Right lobe of liver (tissue), 6 donors: ENCODE data around the gene APAF1. TPM values are rescaled to one million over a fixed set of nuclear protein-coding genes. Genes with fewer than 3 reads are reported as not detected.
A peak's percentile ranks its signal among the peaks of the same experiment; 100 is the strongest.

ENCODE experiments used
- ATAC-seq, 4 donors: fragments of 200-7000 bp; cut with Tn5 transposase; one replicate each; pipeline ENCODE4 v1.9.1; 2020; ENCODE audit warnings: mild to moderate bottlenecking in 4 of 4, moderate library complexity in 4 of 4
- DNase-seq, 3 donors: peaks; one replicate each; pipeline ENCODE4 v3.0.0-alpha.2; 2020
- H3K27ac ChIP-seq, 3 donors: fragments of 200-600 bp; one replicate each; pipeline ENCODE4 v1.8.0; 2022
- H3K27me3 ChIP-seq, 2 donors: fragments of 200-600 bp; one replicate each; pipeline ENCODE4 v1.8.0; 2022
- H3K36me3 ChIP-seq, 4 donors: fragments of 200-600 bp; sonication (generic) in 1 of 4; one replicate each; pipeline versions ENCODE4 v1.5.1 to v1.8.0; 2017 to 2022; ENCODE audit warnings: control low read depth in 1 of 4
- H3K4me1 ChIP-seq, 4 donors: fragments of 200-600 bp; sonication (generic) in 1 of 4; one replicate each; pipeline versions ENCODE4 v1.5.1 to v1.8.0; 2017 to 2022; ENCODE audit warnings: control low read depth in 1 of 4
- H3K4me3 ChIP-seq, 3 donors: fragments of 200-600 bp; one replicate each; pipeline ENCODE4 v1.8.0; 2022
- H3K9me3 ChIP-seq, 4 donors: fragments of 200-600 bp; sonication (generic) in 1 of 4; one replicate each; pipeline versions ENCODE4 v1.5.1 to v1.8.0; 2017 to 2022; ENCODE audit warnings: control low read depth in 1 of 4
- POLR2A ChIP-seq: fragments of 450-650 bp; IDR thresholded peaks from one replicate; pipeline ENCODE4 v1.6.1; 2017; ENCODE audit warnings: antibody characterized with exemption, mild to moderate bottlenecking
- WGBS: methylation state at CpG from one replicate; pipeline ENCODE4 v1.1.6; 2018; ENCODE audit warnings: low coverage, low lambda C conversion rate; ENCODE audit not compliant: insufficient coverage; ENCODE audit errors: missing lambda C conversion rate; 5-methylcytosine and 5-hydroxymethylcytosine counted together
- intact Hi-C, 2 donors: fragments of 100-400 bp; cut with DNase I; formaldehyde crosslinking; loops; one replicate each; pipeline versions ENCODE4 v1.11.2 to v1.14.1; 2022
- total RNA-seq, 6 experiments: library from RNA; depleted of rRNA in 2 of 6; stranded (reverse); fragments of >200 nt in 2 of 6; fragmentation: NEBNext Ultra II Directional in 3 of 6; extraction: Animal tissue kit (Norgen Biotek cat#: 25700) in 3 of 6; gene quantifications; one replicate each; pipeline versions ENCODE4 v1.1.0 to v1.2.4, GENCODE V29; 2016 to 2023
- TF ChIP-seq, protein P1 (sequence below), 4 donors: fragments of 200-600 bp in 3 of 4; fragments of 450-650 bp in 1 of 4; IDR thresholded peaks; one replicate each; pipeline versions ENCODE4 v1.5.1 to v1.8.0; 2016 to 2022; ENCODE audit warnings: antibody characterized with exemption in 4 of 4, mild to moderate bottlenecking in 2 of 4
- donor health status: DM: no; HTN: yes; CAD: no.
- donor health status: DM: no; HTN: no; CAD: no.
- donor health status: DM: no; HTN: no; CAD: no.
- donor health status: DM: no; HTN: yes; CAD: no.
- donor health status: DM: no; HTN: yes; CAD: no.

The APAF1 gene
- total RNA-seq, 6 experiments from 2014 or later: 4.5 to 12.3 (median 7.1) TPM

DNA sequence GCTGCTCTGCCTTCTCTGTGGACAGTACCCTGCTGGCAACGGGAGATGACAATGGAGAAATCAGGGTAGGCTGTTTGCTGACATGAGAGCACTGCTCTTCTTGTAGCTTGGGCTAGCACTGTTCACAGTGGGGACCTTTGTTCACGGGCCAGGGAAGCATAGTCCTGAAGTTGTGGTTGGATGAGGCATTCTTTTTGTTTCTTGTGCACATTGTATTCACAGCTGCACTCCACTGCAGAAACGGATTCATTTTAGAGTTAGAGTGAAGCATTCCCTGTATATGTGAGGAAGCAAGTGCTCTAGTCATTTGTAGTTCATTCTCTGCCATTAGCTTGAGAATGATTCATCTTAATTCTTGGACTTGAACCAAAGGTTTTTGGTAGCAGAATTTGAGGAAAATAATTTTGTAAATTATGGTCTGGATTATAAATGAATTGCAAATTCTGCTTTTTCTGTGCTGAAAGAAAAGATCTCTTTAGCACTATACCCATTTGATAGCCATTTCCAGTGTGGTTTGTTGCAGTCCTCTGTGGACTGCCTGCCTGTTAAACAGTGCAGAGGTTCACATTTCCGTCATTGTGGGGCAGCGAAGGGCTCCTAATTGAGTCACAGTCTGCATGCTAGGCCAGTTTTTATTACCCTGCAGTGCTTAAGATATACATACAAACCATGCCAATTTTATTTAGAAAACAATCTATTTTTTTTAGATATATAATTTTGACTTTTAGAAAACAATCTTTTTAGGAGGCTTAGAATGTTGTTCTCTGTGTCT is 80.6 kb downstream of the APAF1 start:
- Histone ChIP-seq H3K9me3 (no peaks in the 10 kb centered on the region), H3K4me3 (no peak overlapping the region), H3K36me3 (peaks cover 0 to 33% (median 0%) of the 10 kb centered on the region in 4 donors), H3K27me3 (no peaks in the 10 kb centered on the region), H3K27ac (no peak overlapping the region), H3K4me1 (no peaks in the 10 kb centered on the region)
- ATAC-seq: peak; percentile 63 to 87 (median 84)
- TF ChIP-seq, protein P1, sequence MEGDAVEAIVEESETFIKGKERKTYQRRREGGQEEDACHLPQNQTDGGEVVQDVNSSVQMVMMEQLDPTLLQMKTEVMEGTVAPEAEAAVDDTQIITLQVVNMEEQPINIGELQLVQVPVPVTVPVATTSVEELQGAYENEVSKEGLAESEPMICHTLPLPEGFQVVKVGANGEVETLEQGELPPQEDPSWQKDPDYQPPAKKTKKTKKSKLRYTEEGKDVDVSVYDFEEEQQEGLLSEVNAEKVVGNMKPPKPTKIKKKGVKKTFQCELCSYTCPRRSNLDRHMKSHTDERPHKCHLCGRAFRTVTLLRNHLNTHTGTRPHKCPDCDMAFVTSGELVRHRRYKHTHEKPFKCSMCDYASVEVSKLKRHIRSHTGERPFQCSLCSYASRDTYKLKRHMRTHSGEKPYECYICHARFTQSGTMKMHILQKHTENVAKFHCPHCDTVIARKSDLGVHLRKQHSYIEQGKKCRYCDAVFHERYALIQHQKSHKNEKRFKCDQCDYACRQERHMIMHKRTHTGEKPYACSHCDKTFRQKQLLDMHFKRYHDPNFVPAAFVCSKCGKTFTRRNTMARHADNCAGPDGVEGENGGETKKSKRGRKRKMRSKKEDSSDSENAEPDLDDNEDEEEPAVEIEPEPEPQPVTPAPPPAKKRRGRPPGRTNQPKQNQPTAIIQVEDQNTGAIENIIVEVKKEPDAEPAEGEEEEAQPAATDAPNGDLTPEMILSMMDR (IDR thresholded peaks at IDR 0.05): peak; percentile 27 to 53 (median 44)
- no peak for TF ChIP-seq POLR2A
- intact Hi-C loops: no loop called here
- WGBS: 51% methylated on average over 3 of the region's 5 CpGs
- no peak for DNase-seq

GRCh38 chr12:98727196-98727595 is 82.1 kb downstream of the APAF1 start:
- WGBS: 82% methylated on average over 5 of the region's 5 CpGs
- Histone ChIP-seq H3K27me3 (no peaks in the 10 kb centered on the region), H3K27ac (no peak overlapping the region), H3K36me3 (peaks cover 0 to 33% (median 0%) of the 10 kb centered on the region in 4 donors), H3K4me3 (no peak overlapping the region), H3K9me3 (no peaks in the 10 kb centered on the region), H3K4me1 (no peaks in the 10 kb centered on the region)
- TF ChIP-seq, protein P1 (IDR thresholded peaks at IDR 0.05): no peak
- no peak for TF ChIP-seq POLR2A
- DNase-seq (no peak), ATAC-seq (no peak)
- intact Hi-C loops: no loop called here

GRCh38 chr12:98730412-98730811 is 85.3 kb downstream of the APAF1 start:
- no peak for DNase-seq
- Histone ChIP-seq H3K9me3 (no peaks in the 10 kb centered on the region), H3K36me3 (peaks cover 0 to 14% (median 2%) of the 10 kb centered on the region in 4 donors), H3K27ac (no peak overlapping the region), H3K4me1 (no peaks in the 10 kb centered on the region), H3K4me3 (no peak overlapping the region), H3K27me3 (no peaks in the 10 kb centered on the region)
- intact Hi-C loops: no loop called here
- TF ChIP-seq POLR2A: no peak
- TF ChIP-seq, protein P1 (IDR thresholded peaks at IDR 0.05): no peak
- ATAC-seq: no peak

DNA sequence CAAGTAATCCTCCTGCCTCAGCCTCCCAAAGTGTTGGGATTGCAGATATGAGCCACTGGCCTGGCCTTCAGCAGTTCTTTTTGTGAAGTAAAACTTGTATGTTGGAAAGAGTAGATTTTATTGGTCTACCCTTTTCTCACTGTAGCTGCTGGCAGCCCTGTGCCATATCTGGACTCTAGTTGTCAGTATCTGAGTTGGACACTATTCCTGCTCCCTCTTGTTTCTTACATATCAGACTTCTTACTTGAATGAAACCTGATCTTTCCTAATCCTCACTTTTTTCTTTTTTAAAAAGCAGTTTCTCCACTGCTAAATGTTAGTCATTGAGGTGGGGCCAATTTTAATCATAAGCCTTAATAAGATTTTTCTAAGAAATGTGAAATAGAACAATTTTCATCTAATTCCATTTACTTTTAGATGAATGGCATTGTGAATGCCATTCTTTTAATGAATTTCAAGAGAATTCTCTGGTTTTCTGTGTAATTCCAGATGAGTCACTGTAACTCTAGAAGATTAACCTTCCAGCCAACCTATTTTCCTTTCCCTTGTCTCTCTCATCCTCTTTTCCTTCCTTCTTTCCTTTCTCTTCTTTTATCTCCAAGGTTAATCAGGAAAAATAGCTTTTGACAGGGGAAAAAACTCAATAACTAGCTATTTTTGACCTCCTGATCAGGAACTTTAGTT is 88.7 kb downstream of the APAF1 start:
- H3K36me3 ChIP-seq: peaks cover 0 to 5% (median 2%) of the 10 kb centered on the region in 4 donors
- intact Hi-C loops: no loop called here
- no peak overlapping the region for H3K4me3 ChIP-seq
- H3K27ac ChIP-seq: no peak overlapping the region
- peaks cover 0 to 9% (median 0%) of the 10 kb centered on the region in 4 donors for H3K4me1 ChIP-seq
- no peak for TF ChIP-seq POLR2A
- TF ChIP-seq, protein P1 (IDR thresholded peaks at IDR 0.05): no peak
- DNase-seq (no peak), ATAC-seq (no peak)
- H3K9me3 ChIP-seq: no peaks in the 10 kb centered on the region
- no peaks in the 10 kb centered on the region for H3K27me3 ChIP-seq
